ENCODE measurements around the gene OR9Q1.
"Not testable (repeated sequence)": the region's sequence is repeated elsewhere in the genome, so short reads cannot be mapped to it uniquely, and the experiment has no call there.

The OR9Q1 gene

GRCh38 chr11:58192229-58192628 is 168.5 kb downstream of the OR9Q1 start:
- DNase-seq (ENCODE audit: extremely low read depth, low read depth) = no peak
- TF ChIP-seq CTCF (IDR thresholded peaks at IDR 0.05; ENCODE audit: low read depth, low read length) = no peak

GRCh38 chr11:58193391-58193790 is 169.7 kb downstream of the OR9Q1 start:
- DNase-seq (ENCODE audit: extremely low read depth, low read depth) = no peak
- no peak for TF ChIP-seq CTCF (IDR thresholded peaks at IDR 0.05; ENCODE audit: low read depth, low read length)

GRCh38 chr11:58195939-58196338 is 172.3 kb downstream of the OR9Q1 start:
- no peak for DNase-seq (ENCODE audit: extremely low read depth, low read depth)
- no peak for TF ChIP-seq CTCF (IDR thresholded peaks at IDR 0.05; ENCODE audit: low read depth, low read length)

- DNase-seq (ENCODE audit: extremely low read depth, low read depth) = no peak
- TF ChIP-seq CTCF (IDR thresholded peaks at IDR 0.05; ENCODE audit: low read depth, low read length) = no peak
Observed at GRCh38 chr11:58199271-58199670, 175.6 kb downstream of the OR9Q1 start.

GRCh38 chr11:58204042-58204441 is 180.4 kb downstream of the OR9Q1 start, which contains the start of gene OR1S2:
OR1S2 (minus strand) TSS chr11:58204142; CDS start chr11:58204142, 0 bp downstream.
- no peak for TF ChIP-seq CTCF (IDR thresholded peaks at IDR 0.05; ENCODE audit: low read depth, low read length)
- no peak for DNase-seq (ENCODE audit: extremely low read depth, low read depth)

GRCh38 chr11:58212420-58212819 is 188.7 kb downstream of the OR9Q1 start, which contains the start of gene OR1S1:
OR1S1 (plus strand) TSS chr11:58212720.
- DNase-seq (ENCODE audit: extremely low read depth, low read depth) = not testable (repeated sequence)

- TF ChIP-seq CTCF (IDR thresholded peaks at IDR 0.05; ENCODE audit: low read depth, low read length) = no peak
Observed at GRCh38 chr11:58216476-58216875, 192.8 kb downstream of the OR9Q1 start.

GRCh38 chr11:58222721-58223120 is 199.0 kb downstream of the OR9Q1 start:
- DNase-seq (ENCODE audit: extremely low read depth, low read depth) = no peak
- no peak for TF ChIP-seq CTCF (IDR thresholded peaks at IDR 0.05; ENCODE audit: low read depth, low read length)

More at GRCh38 chr11:58216476-58216875, 192.8 kb downstream of the OR9Q1 start:
- DNase-seq (ENCODE audit: extremely low read depth, low read depth) = no peak

Data from AG09319 (cell line).